HG02678 (cell line): ENCODE data around the gene P3H1.
"Not testable (repeated sequence)": the region's sequence is repeated elsewhere in the genome, so short reads cannot be mapped to it uniquely, and the experiment has no call there.

Experiments
- ATAC-seq: cut with Tn5 transposase; IDR thresholded peaks from one replicate; pipeline ENCODE4 v1.9.1; 2021; ENCODE audit warnings: mild to moderate bottlenecking, moderate library complexity; ENCODE audit not compliant: unreplicated experiment

The P3H1 gene

GRCh38 chr1:42773420-42773819, 6.6 kb upstream of the P3H1 start:
- ATAC-seq = no peak

GRCh38 chr1:42769811-42770210, 3.0 kb upstream of the P3H1 start:
- ATAC-seq = no peak

- no peak for ATAC-seq
Measured at GRCh38 chr1:42768172-42768571, 1.3 kb upstream of the P3H1 start.

DNA sequence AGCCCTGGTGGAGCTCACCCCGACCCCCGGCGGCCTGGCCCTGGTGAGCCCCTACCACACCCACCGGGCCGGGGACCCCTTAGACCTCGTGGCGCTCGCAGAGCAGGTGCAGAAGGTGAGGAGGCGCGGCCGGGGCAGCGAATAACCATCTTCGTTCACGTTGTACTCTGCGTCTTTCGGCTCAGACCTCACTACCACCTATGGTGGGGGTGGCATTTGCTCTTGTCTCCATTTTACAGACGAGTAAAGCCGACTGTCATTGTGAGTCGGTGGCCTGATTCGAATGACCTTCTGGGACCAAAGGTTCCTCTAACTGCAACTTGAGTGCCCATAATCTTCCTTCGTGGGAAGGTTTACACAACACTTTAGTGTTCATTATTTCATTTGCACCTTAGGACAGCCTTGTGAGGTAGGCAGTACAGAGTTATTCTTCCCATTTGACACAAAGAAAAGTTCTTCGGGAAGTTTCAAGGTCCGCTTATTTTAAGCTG, 727 bp upstream of the P3H1 start:
- ATAC-seq = peak; percentile 3

- ATAC-seq = peak; percentile 16
Measured at GRCh38 chr1:42765832-42766740, 742 bp downstream of the P3H1 start.

- ATAC-seq = no peak
Measured at GRCh38 chr1:42765269-42765668, 1.6 kb downstream of the P3H1 start.

GRCh38 chr1:42762269-42762668, 4.6 kb downstream of the P3H1 start:
- no peak for ATAC-seq

- no peak for ATAC-seq
Measured at GRCh38 chr1:42761567-42761966, 5.3 kb downstream of the P3H1 start.

GRCh38 chr1:42759114-42759513, 7.7 kb downstream of the P3H1 start:
- no peak for ATAC-seq

- no peak for ATAC-seq
Measured at GRCh38 chr1:42758641-42759040, 8.2 kb downstream of the P3H1 start.

- no peak for ATAC-seq
Measured at GRCh38 chr1:42757892-42758275, 8.9 kb downstream of the P3H1 start.

- ATAC-seq = no peak
Measured at GRCh38 chr1:42756956-42757891, 9.6 kb downstream of the P3H1 start.

DNA sequence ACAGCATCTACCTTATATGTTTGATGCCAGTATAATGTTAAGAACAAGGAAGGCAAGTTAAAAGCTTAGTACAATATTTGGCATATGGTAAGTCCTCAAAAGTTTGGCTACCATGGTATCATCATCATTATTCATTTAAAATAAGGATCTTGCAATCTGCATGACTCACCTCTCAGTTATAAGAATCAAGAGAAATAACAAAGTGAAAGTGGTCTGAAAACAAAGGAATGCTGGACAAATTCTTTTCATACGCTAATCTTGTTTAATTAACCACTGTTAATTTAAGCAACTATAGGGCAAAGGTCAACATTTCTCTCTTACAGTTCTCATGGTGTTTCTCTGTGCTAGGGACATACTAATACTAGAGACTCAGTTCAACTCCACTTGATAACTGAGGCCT, 13.8 kb downstream of the P3H1 start:
- no peak for ATAC-seq

DNA sequence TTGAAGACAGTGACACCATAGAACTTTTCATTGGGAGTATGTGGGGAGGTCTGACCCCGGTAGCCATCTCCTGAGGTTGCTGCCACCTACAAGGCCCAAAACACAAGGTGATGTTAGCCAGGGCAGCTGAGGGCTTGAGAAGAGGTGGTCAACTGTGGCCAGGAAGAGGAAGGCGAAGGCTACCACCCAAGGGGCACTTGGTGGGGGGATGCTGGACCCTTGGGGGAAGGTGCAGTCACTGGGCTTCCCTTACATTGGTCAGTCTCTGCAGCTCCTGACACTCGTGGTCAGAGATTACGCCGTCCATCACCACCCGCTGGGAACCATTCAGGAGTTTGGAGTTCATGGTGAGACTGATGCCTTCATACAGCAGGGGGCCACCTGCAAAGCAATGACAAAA, 14.5 kb downstream of the P3H1 start:
- no peak for ATAC-seq

GRCh38 chr1:42751511-42752070, 15.2 kb downstream of the P3H1 start:
- ATAC-seq = not testable (repeated sequence)

DNA sequence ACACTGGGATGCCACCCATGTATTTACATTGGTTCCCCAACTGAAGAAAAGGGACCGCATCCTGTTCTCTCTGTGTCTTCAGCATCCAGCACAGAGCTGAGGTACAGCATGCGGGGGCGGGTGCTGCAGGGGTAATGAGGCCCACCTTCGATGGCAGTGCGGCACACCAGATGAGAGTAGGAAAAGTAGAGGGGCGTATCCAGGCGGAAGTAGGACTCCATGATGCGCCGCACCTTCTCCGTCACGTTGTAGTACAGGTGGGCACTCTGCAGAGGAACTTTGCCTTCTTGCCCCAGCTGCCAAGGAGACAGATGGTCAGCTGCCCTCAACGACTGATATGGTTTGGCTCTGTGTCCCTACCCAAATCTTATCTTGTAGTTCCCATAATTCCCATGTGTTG, 16.8 kb downstream of the P3H1 start:
- ATAC-seq = no peak

- no peak for ATAC-seq
Measured at GRCh38 chr1:42748461-42749410, 18.1 kb downstream of the P3H1 start.

GRCh38 chr1:42748021-42748420, 18.8 kb downstream of the P3H1 start:
- no peak for ATAC-seq

DNA sequence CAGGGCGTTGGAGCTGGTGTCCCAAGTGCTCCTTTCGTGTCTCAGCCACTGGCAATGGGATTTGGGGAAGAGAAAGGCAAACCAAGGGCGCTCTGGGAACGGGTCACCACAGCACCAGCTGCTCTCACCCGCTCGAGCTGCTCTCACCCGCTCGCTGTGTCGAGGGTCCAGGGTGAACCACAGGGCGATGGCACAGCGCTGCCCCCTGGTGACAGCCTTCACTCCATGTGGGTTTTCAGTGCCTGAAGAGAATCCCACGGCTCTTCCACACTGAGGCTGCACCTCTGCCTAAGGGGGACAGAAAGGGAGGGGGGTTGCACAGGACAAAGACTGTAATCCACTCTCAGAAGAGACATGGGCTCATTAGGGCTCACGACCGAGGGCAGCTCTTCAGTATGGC, 19.7 kb downstream of the P3H1 start:
- no peak for ATAC-seq

- no peak for ATAC-seq
Measured at GRCh38 chr1:42746436-42747105, 20.3 kb downstream of the P3H1 start.
